ENCODE data around the gene IFNAR1. TPM values are rescaled to one million over a fixed set of nuclear protein-coding genes. Genes with fewer than 3 reads are reported as not detected.
"Not testable (repeated sequence)": the region's sequence is repeated elsewhere in the genome, so short reads cannot be mapped to it uniquely, and the experiment has no call there.

IFNAR1 gene
- total RNA-seq, 1 donor = 12.4 TPM

- Histone ChIP-seq H3K27me3 (ENCODE audit: insufficient read depth, low read length) (no peaks in the 10 kb centered on the region), H3K4me3 (ENCODE audit: low read length) (no peak overlapping the region), H3K4me1 (ENCODE audit: insufficient read depth, low read length) (peaks cover 7% of the 10 kb centered on the region), H3K9me3 (ENCODE audit: low read depth, low read length) (no peaks in the 10 kb centered on the region)
Measured at GRCh38 chr21:33317145-33317544, 7.6 kb upstream of the IFNAR1 start.

- H3K9me3 ChIP-seq (ENCODE audit: low read depth, low read length) = no peaks in the 10 kb centered on the region
- H3K27me3 ChIP-seq (ENCODE audit: insufficient read depth, low read length) = no peaks in the 10 kb centered on the region
- no peaks in the 10 kb centered on the region for H3K4me1 ChIP-seq (ENCODE audit: insufficient read depth, low read length)
- H3K4me3 ChIP-seq (ENCODE audit: low read length) = no peak overlapping the region
Measured at GRCh38 chr21:33317786-33318486, 6.8 kb upstream of the IFNAR1 start.

- not testable (repeated sequence) for H3K4me1 ChIP-seq (ENCODE audit: insufficient read depth, low read length); H3K4me3 ChIP-seq (ENCODE audit: low read length); H3K27me3 ChIP-seq (ENCODE audit: insufficient read depth, low read length); H3K9me3 ChIP-seq (ENCODE audit: low read depth, low read length)
Measured at GRCh38 chr21:33321005-33321404, 3.8 kb upstream of the IFNAR1 start.

GRCh38 chr21:33323610-33324009 is 1.2 kb upstream of the IFNAR1 start:
- H3K9me3 ChIP-seq (ENCODE audit: low read depth, low read length); H3K4me3 ChIP-seq (ENCODE audit: low read length); H3K27me3 ChIP-seq (ENCODE audit: insufficient read depth, low read length): not testable (repeated sequence)
- H3K4me1 ChIP-seq (ENCODE audit: insufficient read depth, low read length) = peaks cover 31% of the 10 kb centered on the region

- peaks cover 40% of the 10 kb centered on the region for H3K4me1 ChIP-seq (ENCODE audit: insufficient read depth, low read length)
- H3K27me3 ChIP-seq (ENCODE audit: insufficient read depth, low read length) = no peaks in the 10 kb centered on the region
- no peaks in the 10 kb centered on the region for H3K9me3 ChIP-seq (ENCODE audit: low read depth, low read length)
- H3K4me3 ChIP-seq (ENCODE audit: low read length) = peak overlapping the region; percentile 98
Measured at GRCh38 chr21:33325222-33326067, 675 bp downstream of the IFNAR1 start.

GRCh38 chr21:33327326-33327725 is 2.6 kb downstream of the IFNAR1 start:
- no peaks in the 10 kb centered on the region for H3K27me3 ChIP-seq (ENCODE audit: insufficient read depth, low read length)
- peaks cover 58% of the 10 kb centered on the region for H3K4me1 ChIP-seq (ENCODE audit: insufficient read depth, low read length)
- no peaks in the 10 kb centered on the region for H3K9me3 ChIP-seq (ENCODE audit: low read depth, low read length)
- no peak overlapping the region for H3K4me3 ChIP-seq (ENCODE audit: low read length)

GRCh38 chr21:33327792-33328433 is 3.1 kb downstream of the IFNAR1 start:
- H3K4me1 ChIP-seq (ENCODE audit: insufficient read depth, low read length) = peaks cover 58% of the 10 kb centered on the region
- no peak overlapping the region for H3K4me3 ChIP-seq (ENCODE audit: low read length)
- peaks cover 2% of the 10 kb centered on the region for H3K9me3 ChIP-seq (ENCODE audit: low read depth, low read length)
- no peaks in the 10 kb centered on the region for H3K27me3 ChIP-seq (ENCODE audit: insufficient read depth, low read length)

- H3K4me1 ChIP-seq (ENCODE audit: insufficient read depth, low read length) = peaks cover 59% of the 10 kb centered on the region
- peaks cover 6% of the 10 kb centered on the region for H3K9me3 ChIP-seq (ENCODE audit: low read depth, low read length)
- H3K4me3 ChIP-seq (ENCODE audit: low read length) = no peak overlapping the region
- no peaks in the 10 kb centered on the region for H3K27me3 ChIP-seq (ENCODE audit: insufficient read depth, low read length)
Measured at GRCh38 chr21:33330726-33331125, 6.0 kb downstream of the IFNAR1 start.

- peaks cover 45% of the 10 kb centered on the region for H3K4me1 ChIP-seq (ENCODE audit: insufficient read depth, low read length)
- no peaks in the 10 kb centered on the region for H3K27me3 ChIP-seq (ENCODE audit: insufficient read depth, low read length)
- H3K4me3 ChIP-seq (ENCODE audit: low read length) = no peak overlapping the region
- H3K9me3 ChIP-seq (ENCODE audit: low read depth, low read length) = peaks cover 6% of the 10 kb centered on the region
Measured at GRCh38 chr21:33332143-33332542, 7.4 kb downstream of the IFNAR1 start.

- no peak overlapping the region for H3K4me3 ChIP-seq (ENCODE audit: low read length)
- H3K9me3 ChIP-seq (ENCODE audit: low read depth, low read length) = peaks cover 6% of the 10 kb centered on the region
- peaks cover 37% of the 10 kb centered on the region for H3K4me1 ChIP-seq (ENCODE audit: insufficient read depth, low read length)
- no peaks in the 10 kb centered on the region for H3K27me3 ChIP-seq (ENCODE audit: insufficient read depth, low read length)
Measured at GRCh38 chr21:33334191-33334590, 9.4 kb downstream of the IFNAR1 start.

GRCh38 chr21:33334824-33335223 is 10.1 kb downstream of the IFNAR1 start:
- no peak overlapping the region for H3K4me3 ChIP-seq (ENCODE audit: low read length)
- H3K4me1 ChIP-seq (ENCODE audit: insufficient read depth, low read length) = peaks cover 39% of the 10 kb centered on the region
- peaks cover 6% of the 10 kb centered on the region for H3K9me3 ChIP-seq (ENCODE audit: low read depth, low read length)
- no peaks in the 10 kb centered on the region for H3K27me3 ChIP-seq (ENCODE audit: insufficient read depth, low read length)

- Histone ChIP-seq H3K4me1 (ENCODE audit: insufficient read depth, low read length) (peaks cover 21% of the 10 kb centered on the region), H3K27me3 (ENCODE audit: insufficient read depth, low read length) (no peaks in the 10 kb centered on the region), H3K9me3 (ENCODE audit: low read depth, low read length) (no peaks in the 10 kb centered on the region), H3K4me3 (ENCODE audit: low read length) (no peak overlapping the region)
Measured at GRCh38 chr21:33339135-33339534, 14.4 kb downstream of the IFNAR1 start.

- no peak overlapping the region for H3K4me3 ChIP-seq (ENCODE audit: low read length)
- peaks cover 16% of the 10 kb centered on the region for H3K4me1 ChIP-seq (ENCODE audit: insufficient read depth, low read length)
- no peaks in the 10 kb centered on the region for H3K27me3 ChIP-seq (ENCODE audit: insufficient read depth, low read length)
- no peaks in the 10 kb centered on the region for H3K9me3 ChIP-seq (ENCODE audit: low read depth, low read length)
Measured at GRCh38 chr21:33339918-33340317, 15.1 kb downstream of the IFNAR1 start.

- no peaks in the 10 kb centered on the region for H3K9me3 ChIP-seq (ENCODE audit: low read depth, low read length)
- H3K27me3 ChIP-seq (ENCODE audit: insufficient read depth, low read length) = no peaks in the 10 kb centered on the region
- no peaks in the 10 kb centered on the region for H3K4me1 ChIP-seq (ENCODE audit: insufficient read depth, low read length)
- H3K4me3 ChIP-seq (ENCODE audit: low read length) = no peak overlapping the region
Measured at GRCh38 chr21:33345751-33346238, 21.0 kb downstream of the IFNAR1 start.

- Histone ChIP-seq H3K27me3 (ENCODE audit: insufficient read depth, low read length) (no peaks in the 10 kb centered on the region), H3K4me1 (ENCODE audit: insufficient read depth, low read length) (no peaks in the 10 kb centered on the region), H3K4me3 (ENCODE audit: low read length) (no peak overlapping the region), H3K9me3 (ENCODE audit: low read depth, low read length) (no peaks in the 10 kb centered on the region)
Measured at GRCh38 chr21:33348706-33349105, 23.9 kb downstream of the IFNAR1 start.
